Mesenchymal stem cell (in vitro differentiated cells and primary cell): Measurements from ENCODE around the gene BRAF.
"Not testable (repeated sequence)": the region's sequence is repeated elsewhere in the genome, so short reads cannot be mapped to it uniquely, and the experiment has no call there.

Experiments used
- DNase-seq: peaks from one replicate; pipeline ENCODE4 v3.0.0-alpha.2; 2013
- H2AFZ ChIP-seq: one replicate; pipeline ENCODE4 v1.6.1; 2013; ENCODE audit warnings: low read depth, mild to moderate bottlenecking, control low read depth, inconsistent platforms, low read length, moderate library complexity
- H2AK5ac ChIP-seq: 2 replicates; pipeline ENCODE4 v1.6.1; 2013; ENCODE audit warnings: low read length, moderate library complexity, mild to moderate bottlenecking, inconsistent platforms; ENCODE audit not compliant: severe bottlenecking
- H2BK120ac ChIP-seq: one replicate; pipeline ENCODE4 v1.6.1; 2013; ENCODE audit warnings: low read depth, mild to moderate bottlenecking, inconsistent platforms, low read length, moderate library complexity
- H2BK12ac ChIP-seq, 2 experiments: one replicate each; pipeline ENCODE4 v1.6.1; 2013; ENCODE audit warnings: inconsistent platforms in 2 of 2, low read length in 2 of 2, mild to moderate bottlenecking in 2 of 2, moderate library complexity in 2 of 2, control low read depth in 1 of 2
- H2BK15ac ChIP-seq: one replicate; pipeline ENCODE4 v1.6.1; 2013; ENCODE audit warnings: mild to moderate bottlenecking, low read depth, inconsistent platforms; ENCODE audit not compliant: poor library complexity, severe bottlenecking
- H2BK5ac ChIP-seq: 2 replicates; pipeline ENCODE4 v1.6.1; 2013; ENCODE audit warnings: low read depth, mild to moderate bottlenecking, low read length, control low read depth, inconsistent platforms; ENCODE audit not compliant: poor library complexity, severe bottlenecking
- H3K14ac ChIP-seq, 2 experiments: one replicate each; pipeline ENCODE4 v1.6.1; 2013; ENCODE audit warnings: inconsistent platforms in 2 of 2, low read length in 2 of 2, control low read depth in 1 of 2, mild to moderate bottlenecking in 1 of 2, moderate library complexity in 1 of 2
- H3K18ac ChIP-seq, 2 experiments: one replicate each; pipeline ENCODE4 v1.6.1; 2013; ENCODE audit warnings: inconsistent platforms in 2 of 2, low read length in 2 of 2, control low read depth in 1 of 2, low read depth in 1 of 2, mild to moderate bottlenecking in 1 of 2
- H3K23ac ChIP-seq, 2 experiments: one replicate each; pipeline ENCODE4 v1.6.1; 2013; ENCODE audit warnings: inconsistent platforms in 2 of 2, low read length in 2 of 2, mild to moderate bottlenecking in 2 of 2, moderate library complexity in 2 of 2, control low read depth in 1 of 2
- H3K27ac ChIP-seq: 2 replicates; pipeline ENCODE4 v1.5.1; 2013; ENCODE audit warnings: mild to moderate bottlenecking, moderate library complexity, low read length, control low read depth, inconsistent platforms; ENCODE audit not compliant: poor library complexity, severe bottlenecking
- H3K27me3 ChIP-seq, 2 experiments: 2 replicates each; pipeline versions ENCODE4 v1.6.1 to v1.7.0; 2013; ENCODE audit warnings: low read length in 2 of 2, mild to moderate bottlenecking in 2 of 2, moderate library complexity in 2 of 2, control low read depth in 1 of 2, inconsistent platforms in 1 of 2; ENCODE audit not compliant: control insufficient read depth in 1 of 2, insufficient read depth in 1 of 2
- H3K36me3 ChIP-seq, 2 experiments: 2 replicates each; pipeline versions ENCODE4 v1.6.1 to v1.7.0; 2013; ENCODE audit warnings: low read length in 2 of 2, control low read depth in 1 of 2, inconsistent platforms in 1 of 2, low read depth in 1 of 2, mild to moderate bottlenecking in 1 of 2; ENCODE audit not compliant: insufficient read depth in 2 of 2, control insufficient read depth in 1 of 2
- H3K4ac ChIP-seq, 2 experiments: one replicate each; pipeline ENCODE4 v1.6.1; 2013; ENCODE audit warnings: inconsistent platforms in 2 of 2, low read length in 2 of 2, mild to moderate bottlenecking in 2 of 2, moderate library complexity in 2 of 2, control low read depth in 1 of 2, low read depth in 1 of 2
- H3K4me1 ChIP-seq: 2 replicates; pipeline ENCODE4 v1.6.1; 2013; ENCODE audit warnings: low read depth, low read length, control low read depth; ENCODE audit not compliant: control insufficient read depth, insufficient read depth
- H3K4me2 ChIP-seq: 2 replicates; pipeline ENCODE4 v1.6.1; 2013; ENCODE audit warnings: low read length, mild to moderate bottlenecking, inconsistent platforms; ENCODE audit not compliant: poor library complexity, severe bottlenecking
- H3K4me3 ChIP-seq, 2 experiments: 2 replicates each; pipeline versions ENCODE4 v1.5.1 to v1.7.0; 2013; ENCODE audit warnings: low read length in 2 of 2, mild to moderate bottlenecking in 2 of 2, control low read depth in 1 of 2, low read depth in 1 of 2; ENCODE audit not compliant: insufficient read depth in 1 of 2
- H3K79me1 ChIP-seq: replicated peaks from 2 replicates; pipeline ENCODE4 v1.6.1; 2013; ENCODE audit warnings: mild to moderate bottlenecking, control low read depth, low read length, inconsistent platforms; ENCODE audit not compliant: poor library complexity, severe bottlenecking
- H3K9ac ChIP-seq: 2 replicates; pipeline ENCODE4 v1.7.0; 2013; ENCODE audit warnings: mild to moderate bottlenecking, low read length, moderate library complexity
- H3K9me3 ChIP-seq: 2 replicates; pipeline ENCODE4 v1.7.0; 2013; ENCODE audit warnings: mild to moderate bottlenecking, low read length; ENCODE audit not compliant: control insufficient read depth
- H4K8ac ChIP-seq: one replicate; pipeline ENCODE4 v1.6.1; 2013; ENCODE audit warnings: inconsistent platforms, mild to moderate bottlenecking, low read length, moderate library complexity
- H4K91ac ChIP-seq: one replicate; pipeline ENCODE4 v1.6.1; 2013; ENCODE audit warnings: mild to moderate bottlenecking, low read length, inconsistent platforms
- WGBS: methylation state at CpG from one replicate; pipeline ENCODE4 v1.1.7; 2013; ENCODE audit warnings: mixed read lengths; 5-methylcytosine and 5-hydroxymethylcytosine counted together

Gene BRAF

DNA sequence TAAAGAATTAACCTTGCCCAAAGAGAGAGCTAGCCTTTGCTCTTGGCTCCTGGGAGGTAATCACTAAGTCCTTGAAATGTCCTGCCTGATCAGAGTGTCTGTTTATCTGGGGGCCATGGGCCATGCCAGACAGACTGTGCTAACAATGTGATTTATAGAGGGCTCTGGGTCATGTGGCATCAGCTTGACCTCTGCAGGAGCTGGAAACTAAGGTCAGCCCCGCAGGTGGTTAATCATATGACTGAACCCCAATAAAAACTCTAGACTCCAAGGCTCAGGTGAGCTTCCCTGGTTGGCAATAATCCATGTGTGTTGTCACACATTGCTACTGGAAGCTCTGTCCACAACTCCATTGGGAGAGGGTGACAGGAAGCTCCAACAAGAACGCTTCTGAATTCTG, 180.7 kb downstream of the BRAF start:
- no peak overlapping the region for H3K23ac ChIP-seq
- no peaks in the 10 kb centered on the region for H3K4me1 ChIP-seq
- H3K27ac ChIP-seq = no peak overlapping the region
- no peaks in the 10 kb centered on the region for H3K27me3 ChIP-seq
- DNase-seq = no peak
- no peak overlapping the region for H3K4me2 ChIP-seq
- no peak overlapping the region for H3K18ac ChIP-seq
- peaks cover 3 to 48% of the 10 kb centered on the region in 2 experiments for H3K36me3 ChIP-seq
- no peaks in the 10 kb centered on the region for H3K9me3 ChIP-seq
- no peak overlapping the region for H3K9ac ChIP-seq
- no peak overlapping the region for H4K8ac ChIP-seq
- H2BK12ac ChIP-seq = no peak overlapping the region
- H2BK5ac ChIP-seq = no peak overlapping the region
- H3K4ac ChIP-seq = no peak overlapping the region
- no peak overlapping the region for H2AK5ac ChIP-seq
- no peak overlapping the region for H2BK120ac ChIP-seq
- H3K79me1 ChIP-seq = peaks cover 5% of the 10 kb centered on the region
- H3K4me3 ChIP-seq = no peak overlapping the region
- H2BK15ac ChIP-seq = no peak overlapping the region
- H3K14ac ChIP-seq = no peak overlapping the region
- no peak overlapping the region for H4K91ac ChIP-seq
- H2AFZ ChIP-seq = no peak overlapping the region
- WGBS = 92% methylated on average over 2 of the region's 2 CpGs

DNA sequence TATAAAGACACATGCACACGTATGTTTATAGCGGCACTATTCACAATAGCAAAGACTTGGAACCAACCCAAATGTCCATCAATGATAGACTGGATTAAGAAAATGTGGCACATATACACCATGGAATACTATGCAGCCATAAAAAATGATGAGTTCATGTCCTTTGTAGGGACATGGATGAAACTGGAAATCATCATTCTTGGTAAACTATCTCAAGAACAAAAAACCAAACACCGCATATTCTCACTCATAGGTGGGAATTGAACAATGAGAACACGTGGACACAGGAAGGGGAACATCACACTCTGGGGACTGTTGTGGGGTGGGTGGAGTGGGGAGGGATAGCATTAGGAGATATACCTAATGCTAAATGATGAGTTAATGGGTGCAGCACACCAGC, 181.5 kb downstream of the BRAF start:
- not testable (repeated sequence) for DNase-seq, H3K27me3 ChIP-seq, H3K79me1 ChIP-seq, H2BK15ac ChIP-seq, H2BK12ac ChIP-seq, H3K4ac ChIP-seq, H3K14ac ChIP-seq, H3K4me1 ChIP-seq, H3K27ac ChIP-seq, H3K23ac ChIP-seq, H2AFZ ChIP-seq, H3K4me2 ChIP-seq, H3K4me3 ChIP-seq, H2BK120ac ChIP-seq, H2BK5ac ChIP-seq, H4K91ac ChIP-seq, H3K9ac ChIP-seq, H3K18ac ChIP-seq, H4K8ac ChIP-seq, H2AK5ac ChIP-seq, H3K9me3 ChIP-seq
- no CpG with 5 or more reads among the region's 4 CpGs for WGBS
- H3K36me3 ChIP-seq = peaks cover 3 to 47% of the 10 kb centered on the region in 2 experiments

DNA sequence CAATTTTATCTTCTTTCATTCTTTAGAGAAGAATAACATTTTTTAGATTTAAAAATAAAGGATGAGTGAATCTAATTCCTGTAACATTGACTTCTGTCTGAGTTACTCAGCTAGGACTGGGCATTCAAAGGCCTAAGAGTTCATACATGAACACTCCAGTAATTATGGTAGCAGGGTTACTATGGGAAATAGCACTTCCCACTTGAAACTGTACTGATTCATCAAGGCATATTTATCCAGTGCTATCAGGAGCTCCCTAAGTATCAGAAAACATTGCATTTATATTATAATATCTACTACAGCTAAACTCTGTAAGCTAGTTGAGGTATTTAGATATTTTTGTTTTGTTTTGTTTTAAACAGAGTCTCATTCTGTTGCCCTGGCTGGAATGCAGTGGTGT, 186.4 kb downstream of the BRAF start:
- peaks cover 5 to 27% of the 10 kb centered on the region in 2 experiments for H3K36me3 ChIP-seq
- no peaks in the 10 kb centered on the region for H3K4me1 ChIP-seq
- no peaks in the 10 kb centered on the region for H3K27me3 ChIP-seq
- H2AK5ac ChIP-seq = no peak overlapping the region
- H3K4me3 ChIP-seq = no peak overlapping the region
- H2BK120ac ChIP-seq = no peak overlapping the region
- no peaks in the 10 kb centered on the region for H3K9me3 ChIP-seq
- H3K79me1 ChIP-seq = peaks cover 1% of the 10 kb centered on the region
- no peak overlapping the region for H4K91ac ChIP-seq
- DNase-seq = no peak
- no peak overlapping the region for H3K14ac ChIP-seq
- H2BK5ac ChIP-seq = no peak overlapping the region
- no peak overlapping the region for H3K4me2 ChIP-seq
- H3K18ac ChIP-seq = no peak overlapping the region
- H4K8ac ChIP-seq = no peak overlapping the region
- no peak overlapping the region for H3K27ac ChIP-seq
- H2BK15ac ChIP-seq = no peak overlapping the region
- H3K9ac ChIP-seq = no peak overlapping the region
- H3K4ac ChIP-seq = no peak overlapping the region
- H2BK12ac ChIP-seq = no peak overlapping the region
- H3K23ac ChIP-seq = no peak overlapping the region
- no peak overlapping the region for H2AFZ ChIP-seq

DNA sequence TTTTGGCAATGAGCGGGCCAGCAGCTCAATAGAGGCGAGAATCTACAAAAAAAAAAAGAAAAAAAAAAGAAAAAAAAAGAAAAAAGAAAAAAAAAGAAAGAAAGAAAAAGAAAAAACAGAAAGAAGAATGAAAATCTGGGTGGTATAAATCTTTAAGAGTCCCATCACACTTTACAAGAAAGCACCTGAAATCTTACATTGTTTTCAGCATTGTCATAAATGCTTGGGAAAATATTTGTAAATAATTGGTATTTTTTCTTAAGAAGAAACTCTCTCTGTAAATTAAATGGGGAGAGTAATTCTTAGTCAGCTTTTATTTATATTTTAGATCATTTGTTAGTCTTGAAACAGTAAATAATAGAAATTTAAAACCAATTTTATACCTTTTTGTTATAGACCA, 190.0 kb downstream of the BRAF start:
- H3K4me2 ChIP-seq = no peak overlapping the region
- H3K79me1 ChIP-seq = no peaks in the 10 kb centered on the region
- no peaks in the 10 kb centered on the region for H3K27me3 ChIP-seq
- no peak overlapping the region for H3K23ac ChIP-seq
- H4K8ac ChIP-seq = no peak overlapping the region
- H3K4me3 ChIP-seq = no peak overlapping the region
- H2AK5ac ChIP-seq = no peak overlapping the region
- no peak overlapping the region for H3K4ac ChIP-seq
- no peak overlapping the region for H3K18ac ChIP-seq
- H3K9me3 ChIP-seq = no peaks in the 10 kb centered on the region
- H4K91ac ChIP-seq = no peak overlapping the region
- no peaks in the 10 kb centered on the region for H3K4me1 ChIP-seq
- peaks cover 8 to 26% of the 10 kb centered on the region in 2 experiments for H3K36me3 ChIP-seq
- WGBS = no CpG with 5 or more reads among the region's 2 CpGs
- H2BK120ac ChIP-seq = no peak overlapping the region
- no peak for DNase-seq
- no peak overlapping the region for H3K14ac ChIP-seq
- H2BK12ac ChIP-seq = no peak overlapping the region
- H2BK5ac ChIP-seq = no peak overlapping the region
- H3K27ac ChIP-seq = no peak overlapping the region
- H2AFZ ChIP-seq = no peak overlapping the region
- no peak overlapping the region for H3K9ac ChIP-seq
- H2BK15ac ChIP-seq = no peak overlapping the region
